KMS-11 (cell line): ENCODE data around the gene EVA1B.

ENCODE experiments used
- H2AFZ ChIP-seq: fragments of 200-600 bp; sonication (generic); 2 replicates; pipeline ENCODE4 v1.6.1; 2016; ENCODE audit warnings: antibody characterized with exemption, mixed run types, low read depth
- H3K27ac ChIP-seq: fragments of 200-600 bp; sonication (generic); 2 replicates; pipeline ENCODE4 v1.6.1; 2016; ENCODE audit warnings: mild to moderate bottlenecking, mixed run types
- H3K27me3 ChIP-seq: fragments of 200-600 bp; sonication (generic); 2 replicates; pipeline ENCODE4 v1.6.1; 2017; ENCODE audit warnings: mild to moderate bottlenecking, low read depth, mixed run types, moderate library complexity; ENCODE audit not compliant: insufficient read depth
- H3K36me3 ChIP-seq: fragments of 200-600 bp; sonication (generic); 2 replicates; pipeline ENCODE4 v1.6.1; 2017; ENCODE audit warnings: mild to moderate bottlenecking, mixed run types; ENCODE audit not compliant: insufficient read depth
- H3K4me1 ChIP-seq: fragments of 200-600 bp; sonication (generic); 2 replicates; pipeline ENCODE4 v1.6.1; 2016; ENCODE audit warnings: mild to moderate bottlenecking, low read depth, mixed run types; ENCODE audit not compliant: poor library complexity, severe bottlenecking
- H3K4me2 ChIP-seq: fragments of 200-600 bp; sonication (generic); 2 replicates; pipeline ENCODE4 v1.7.0; 2016; ENCODE audit warnings: mild to moderate bottlenecking, mixed run types
- H3K4me3 ChIP-seq: fragments of 200-600 bp; sonication (generic); IDR thresholded peaks from 2 replicates; pipeline ENCODE4 v1.6.1; 2017; ENCODE audit warnings: low read depth, low read length, mixed read lengths; ENCODE audit not compliant: insufficient read depth
- H3K79me2 ChIP-seq: fragments of 200-600 bp; sonication (generic); 2 replicates; pipeline ENCODE4 v1.6.1; 2016; ENCODE audit warnings: low read depth, mixed run types; ENCODE audit not compliant: insufficient read depth
- H3K9ac ChIP-seq: fragments of 200-600 bp; sonication (generic); 2 replicates; pipeline ENCODE4 v1.6.1; 2016; ENCODE audit warnings: mild to moderate bottlenecking, mixed run types
- H4K20me1 ChIP-seq: fragments of 200-600 bp; sonication (generic); 2 replicates; pipeline ENCODE4 v1.6.1; 2016; ENCODE audit warnings: mild to moderate bottlenecking, mixed run types; ENCODE audit not compliant: insufficient read depth
- TF ChIP-seq, protein P1 (sequence below): fragments of 200-600 bp; sonication (generic); conservative IDR thresholded peaks from 2 replicates; pipeline ENCODE4 v1.6.1; 2017; ENCODE audit warnings: low read depth, mild to moderate bottlenecking, antibody characterized with exemption, low read length, moderate library complexity, mixed read lengths

EVA1B gene

DNA sequence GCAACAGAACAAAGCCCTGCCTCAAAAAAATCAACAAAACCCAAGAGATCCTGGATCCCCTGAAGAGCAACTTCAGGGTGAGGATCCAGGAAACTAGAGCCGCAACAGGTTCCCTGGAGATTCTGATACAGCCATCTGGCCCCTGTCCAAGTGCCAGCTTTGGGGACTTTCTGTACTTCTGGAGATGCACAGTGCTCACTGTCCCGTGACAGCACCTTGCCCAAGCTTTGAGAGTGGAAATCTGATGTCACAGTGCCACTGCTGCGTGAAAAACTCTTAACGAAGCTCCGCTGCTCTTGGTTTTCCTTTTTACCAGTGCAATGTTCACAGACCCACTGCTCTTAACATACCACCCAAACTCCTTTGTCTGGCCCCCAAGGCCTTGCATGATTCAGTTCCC, 35.9 kb upstream of the EVA1B start:
- H4K20me1 ChIP-seq, result no peaks in the 10 kb centered on the region
- H3K4me1 ChIP-seq, result no peaks in the 10 kb centered on the region
- no peak overlapping the region for H3K4me3 ChIP-seq
- TF ChIP-seq, protein P1, sequence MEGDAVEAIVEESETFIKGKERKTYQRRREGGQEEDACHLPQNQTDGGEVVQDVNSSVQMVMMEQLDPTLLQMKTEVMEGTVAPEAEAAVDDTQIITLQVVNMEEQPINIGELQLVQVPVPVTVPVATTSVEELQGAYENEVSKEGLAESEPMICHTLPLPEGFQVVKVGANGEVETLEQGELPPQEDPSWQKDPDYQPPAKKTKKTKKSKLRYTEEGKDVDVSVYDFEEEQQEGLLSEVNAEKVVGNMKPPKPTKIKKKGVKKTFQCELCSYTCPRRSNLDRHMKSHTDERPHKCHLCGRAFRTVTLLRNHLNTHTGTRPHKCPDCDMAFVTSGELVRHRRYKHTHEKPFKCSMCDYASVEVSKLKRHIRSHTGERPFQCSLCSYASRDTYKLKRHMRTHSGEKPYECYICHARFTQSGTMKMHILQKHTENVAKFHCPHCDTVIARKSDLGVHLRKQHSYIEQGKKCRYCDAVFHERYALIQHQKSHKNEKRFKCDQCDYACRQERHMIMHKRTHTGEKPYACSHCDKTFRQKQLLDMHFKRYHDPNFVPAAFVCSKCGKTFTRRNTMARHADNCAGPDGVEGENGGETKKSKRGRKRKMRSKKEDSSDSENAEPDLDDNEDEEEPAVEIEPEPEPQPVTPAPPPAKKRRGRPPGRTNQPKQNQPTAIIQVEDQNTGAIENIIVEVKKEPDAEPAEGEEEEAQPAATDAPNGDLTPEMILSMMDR, result no peak
- H3K36me3 ChIP-seq, result no peaks in the 10 kb centered on the region
- H3K79me2 ChIP-seq, result no peaks in the 10 kb centered on the region
- H3K27me3 ChIP-seq, result no peaks in the 10 kb centered on the region
- H3K9ac ChIP-seq, result no peak overlapping the region
- H3K4me2 ChIP-seq, result no peak overlapping the region
- H3K27ac ChIP-seq, result no peak overlapping the region
- H2AFZ ChIP-seq, result no peak overlapping the region

GRCh38 chr1:36358514-36359084, 35.2 kb upstream of the EVA1B start:
- Histone ChIP-seq H3K36me3 (no peaks in the 10 kb centered on the region), H2AFZ (no peak overlapping the region), H3K9ac (no peak overlapping the region), H3K4me3 (no peak overlapping the region), H3K27ac (no peak overlapping the region), H3K4me2 (no peak overlapping the region), H4K20me1 (no peaks in the 10 kb centered on the region), H3K27me3 (no peaks in the 10 kb centered on the region), H3K4me1 (no peaks in the 10 kb centered on the region), H3K79me2 (no peaks in the 10 kb centered on the region)
- TF ChIP-seq, protein P1, result no peak

DNA sequence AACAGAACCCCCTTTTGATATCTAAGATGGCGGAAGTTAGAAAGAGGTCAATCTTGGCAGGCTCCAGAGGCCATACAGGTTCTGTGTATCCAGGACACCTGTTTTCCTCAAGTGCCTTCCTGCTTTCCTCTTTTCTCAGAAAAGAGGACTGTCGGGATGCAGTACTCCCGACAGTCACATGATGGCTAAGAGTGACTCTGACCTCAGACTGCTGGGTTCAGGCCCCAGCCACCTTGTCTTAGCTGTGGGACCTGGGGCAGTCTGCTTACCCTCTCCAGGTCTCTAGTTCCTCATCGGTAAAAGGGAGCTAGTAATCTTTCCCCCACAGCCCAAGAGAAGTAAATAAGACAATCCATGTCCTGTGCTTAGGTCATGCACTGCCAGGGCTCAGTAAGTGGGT, 32.4 kb upstream of the EVA1B start:
- Histone ChIP-seq H2AFZ (no peak overlapping the region), H3K4me1 (no peaks in the 10 kb centered on the region), H3K27ac (no peak overlapping the region), H3K4me2 (no peak overlapping the region), H3K27me3 (no peaks in the 10 kb centered on the region), H3K36me3 (no peaks in the 10 kb centered on the region), H3K9ac (no peak overlapping the region), H3K4me3 (no peak overlapping the region), H3K79me2 (no peaks in the 10 kb centered on the region), H4K20me1 (no peaks in the 10 kb centered on the region)
- TF ChIP-seq, protein P1, result no peak

GRCh38 chr1:36354486-36354885, 31.0 kb upstream of the EVA1B start:
- H3K27ac ChIP-seq, result no peak overlapping the region
- TF ChIP-seq, protein P1, result no peak
- no peaks in the 10 kb centered on the region for H3K36me3 ChIP-seq
- H3K4me1 ChIP-seq, result no peaks in the 10 kb centered on the region
- no peaks in the 10 kb centered on the region for H3K27me3 ChIP-seq
- no peaks in the 10 kb centered on the region for H4K20me1 ChIP-seq
- H3K79me2 ChIP-seq, result no peaks in the 10 kb centered on the region
- no peak overlapping the region for H3K4me3 ChIP-seq
- no peak overlapping the region for H2AFZ ChIP-seq
- no peak overlapping the region for H3K9ac ChIP-seq
- H3K4me2 ChIP-seq, result no peak overlapping the region
